Bone marrow (tissue), 2 donors: ENCODE measurements around the gene ERN1.

Experiments
- DNase-seq, 2 donors: peaks; one replicate each; lab custom pipeline; 2025; lab: John Stamatoyannopoulos, UW

Gene ERN1

GRCh38 chr17:64084086-64084939 lies 45.6 kb downstream of the ERN1 start:
- no peak for DNase-seq

- DNase-seq: no peak
Measured at GRCh38 chr17:64083563-64084085, 46.3 kb downstream of the ERN1 start.

GRCh38 chr17:64083093-64083492 lies 46.9 kb downstream of the ERN1 start:
- no peak for DNase-seq

GRCh38 chr17:64081802-64082799 lies 47.8 kb downstream of the ERN1 start:
- peak in 1 of 2 donors; percentile 52 for DNase-seq

- no peak for DNase-seq
Measured at GRCh38 chr17:64080174-64080618, 49.7 kb downstream of the ERN1 start.

- DNase-seq: peak in 1 of 2 donors; percentile 70
Measured at GRCh38 chr17:64077379-64077778, 52.6 kb downstream of the ERN1 start.

- DNase-seq: no peak
Measured at GRCh38 chr17:64075913-64076312, 54.0 kb downstream of the ERN1 start.

GRCh38 chr17:64074704-64075426 lies 55.1 kb downstream of the ERN1 start:
- DNase-seq: no peak

GRCh38 chr17:64073771-64074703 lies 55.9 kb downstream of the ERN1 start:
- peak in 1 of 2 donors; percentile 51 for DNase-seq

- DNase-seq: no peak
Measured at GRCh38 chr17:64071111-64071510, 58.8 kb downstream of the ERN1 start.

GRCh38 chr17:64070213-64070612 lies 59.7 kb downstream of the ERN1 start:
- DNase-seq: no peak

- DNase-seq: no peak
Measured at GRCh38 chr17:64069143-64069542, 60.8 kb downstream of the ERN1 start.

- DNase-seq: no peak
Measured at GRCh38 chr17:64067657-64068056, 62.3 kb downstream of the ERN1 start.

GRCh38 chr17:64066716-64067115 lies 63.2 kb downstream of the ERN1 start:
- no peak for DNase-seq

- DNase-seq: no peak
Measured at GRCh38 chr17:64065161-64065560, 64.8 kb downstream of the ERN1 start.

GRCh38 chr17:64064331-64064730 lies 65.6 kb downstream of the ERN1 start:
- no peak for DNase-seq

GRCh38 chr17:64063766-64064224 lies 66.1 kb downstream of the ERN1 start:
- no peak for DNase-seq

GRCh38 chr17:64063088-64063487 lies 66.9 kb downstream of the ERN1 start:
- DNase-seq: no peak

- DNase-seq: no peak
Measured at GRCh38 chr17:64061178-64061898, 68.6 kb downstream of the ERN1 start.

GRCh38 chr17:64060331-64060730 lies 69.6 kb downstream of the ERN1 start:
- no peak for DNase-seq
